Measurements from ENCODE around the gene MINDY4. TPM values are rescaled to one million over a fixed set of nuclear protein-coding genes. Genes with fewer than 3 reads are reported as not detected.
A peak's percentile ranks its signal among the peaks of the same experiment; 100 is the strongest.

The MINDY4 gene
- total RNA-seq, 6 donors from 2014 or later, result 7.7 to 43.0 (median 19.4) TPM

GRCh38 chr7:30913821-30914515 is 142.8 kb downstream of the MINDY4 start:
- peaks cover 51 to 77% (median 52%) of the 10 kb centered on the region in 4 donors for H3K4me1 ChIP-seq
- TF ChIP-seq EP300 (IDR thresholded peaks at IDR 0.05), result no peak
- TF ChIP-seq POLR2AphosphoS5 (IDR thresholded peaks at IDR 0.05), result no peak
- no peak for TF ChIP-seq POLR2A (IDR thresholded peaks at IDR 0.05)
- TF ChIP-seq, protein P1, sequence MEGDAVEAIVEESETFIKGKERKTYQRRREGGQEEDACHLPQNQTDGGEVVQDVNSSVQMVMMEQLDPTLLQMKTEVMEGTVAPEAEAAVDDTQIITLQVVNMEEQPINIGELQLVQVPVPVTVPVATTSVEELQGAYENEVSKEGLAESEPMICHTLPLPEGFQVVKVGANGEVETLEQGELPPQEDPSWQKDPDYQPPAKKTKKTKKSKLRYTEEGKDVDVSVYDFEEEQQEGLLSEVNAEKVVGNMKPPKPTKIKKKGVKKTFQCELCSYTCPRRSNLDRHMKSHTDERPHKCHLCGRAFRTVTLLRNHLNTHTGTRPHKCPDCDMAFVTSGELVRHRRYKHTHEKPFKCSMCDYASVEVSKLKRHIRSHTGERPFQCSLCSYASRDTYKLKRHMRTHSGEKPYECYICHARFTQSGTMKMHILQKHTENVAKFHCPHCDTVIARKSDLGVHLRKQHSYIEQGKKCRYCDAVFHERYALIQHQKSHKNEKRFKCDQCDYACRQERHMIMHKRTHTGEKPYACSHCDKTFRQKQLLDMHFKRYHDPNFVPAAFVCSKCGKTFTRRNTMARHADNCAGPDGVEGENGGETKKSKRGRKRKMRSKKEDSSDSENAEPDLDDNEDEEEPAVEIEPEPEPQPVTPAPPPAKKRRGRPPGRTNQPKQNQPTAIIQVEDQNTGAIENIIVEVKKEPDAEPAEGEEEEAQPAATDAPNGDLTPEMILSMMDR (IDR thresholded peaks at IDR 0.05), result no peak
- 33% methylated on average over 15 to 16 of the region's 16 CpGs for WGBS, 2 donors
- H3K4me3 ChIP-seq, result peak overlapping the region; percentile 22 to 70 (median 64)
- peak overlapping the region; percentile 76 to 89 (median 83) for H3K27ac ChIP-seq
- no peaks in the 10 kb centered on the region for H3K27me3 ChIP-seq
- peak in 1 of 2 donors; percentile 33 for DNase-seq
- no peak for ATAC-seq (ENCODE audit: low FRiP score in 2 of 2)
- no peaks in the 10 kb centered on the region for H3K9me3 ChIP-seq
- peaks cover 0 to 23% (median 3%) of the 10 kb centered on the region in 4 donors for H3K36me3 ChIP-seq

DNA sequence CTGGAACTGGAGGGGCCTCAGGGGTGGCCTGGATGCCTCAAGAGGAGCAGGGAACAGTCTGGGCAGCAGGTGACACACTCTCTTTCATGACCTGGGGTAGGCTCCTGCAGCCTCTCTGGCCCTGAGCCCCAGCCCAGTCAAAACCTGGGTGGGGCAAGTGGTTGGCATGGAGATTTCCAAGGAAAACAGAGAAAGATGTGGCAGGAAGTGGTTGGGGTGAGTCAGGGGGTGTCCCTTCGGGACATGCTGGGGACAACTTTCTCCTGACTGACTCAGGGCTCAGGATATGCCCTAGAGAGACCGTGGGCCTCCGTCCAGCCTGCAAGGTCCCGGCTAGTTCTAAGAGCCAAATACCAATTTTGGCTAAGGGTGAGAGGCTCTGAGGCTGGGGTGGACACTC is 143.4 kb downstream of the MINDY4 start:
- no peak for DNase-seq
- no peaks in the 10 kb centered on the region for H3K9me3 ChIP-seq
- ATAC-seq (ENCODE audit: low FRiP score in 2 of 2), result peak in 1 of 2 donors; percentile 40
- peaks cover 0 to 28% (median 3%) of the 10 kb centered on the region in 4 donors for H3K36me3 ChIP-seq
- H3K27ac ChIP-seq, result peak overlapping the region; percentile 76 to 89 (median 83)
- H3K27me3 ChIP-seq, result no peaks in the 10 kb centered on the region
- TF ChIP-seq POLR2A (IDR thresholded peaks at IDR 0.05) (peak in 1 of 4 donors; percentile 22), EP300 (IDR thresholded peaks at IDR 0.05) (no peak), POLR2AphosphoS5 (IDR thresholded peaks at IDR 0.05) (peak in 1 of 2 donors; percentile 62)
- WGBS, 2 donors, result 33% methylated on average over 4 of the region's 4 CpGs; no CpG with 5 or more reads in 1 of the 2 donors
- H3K4me3 ChIP-seq, result peak overlapping the region; percentile 22 to 70 (median 64)
- peaks cover 51 to 74% (median 52%) of the 10 kb centered on the region in 4 donors for H3K4me1 ChIP-seq

DNA sequence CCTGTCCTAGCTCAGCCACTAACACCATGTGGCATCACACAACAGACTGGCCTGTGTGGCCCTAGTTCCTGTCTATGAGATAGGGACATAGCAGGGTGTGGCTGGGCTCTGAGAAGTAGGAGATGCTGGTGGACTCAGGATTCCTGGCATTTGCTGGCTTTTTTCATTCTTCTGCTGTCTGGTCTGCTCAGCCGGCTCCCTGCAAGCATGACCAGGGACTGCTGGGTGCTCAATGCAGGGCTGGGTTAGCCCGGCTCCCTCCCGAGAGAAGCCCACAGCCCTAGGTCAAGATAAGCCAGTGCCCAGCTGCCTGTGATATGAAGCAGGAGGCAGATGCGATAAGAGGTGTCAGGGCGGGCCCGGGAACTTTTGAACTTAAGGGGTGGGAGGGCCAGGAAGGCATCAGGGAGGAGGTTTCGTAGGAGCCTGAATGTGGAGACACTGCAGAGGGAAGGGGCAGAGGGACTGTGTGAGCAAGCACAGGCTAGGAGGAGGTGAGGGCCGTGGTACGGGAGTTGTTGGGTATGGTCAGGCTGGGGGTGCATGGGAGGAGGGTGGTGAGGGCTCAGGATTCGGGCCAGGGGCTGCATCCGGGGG is 143.9 kb downstream of the MINDY4 start:
- no peak for DNase-seq
- Histone ChIP-seq H3K27ac (peak overlapping the region; percentile 76 to 89 (median 83)), H3K36me3 (peaks cover 0 to 30% (median 5%) of the 10 kb centered on the region in 4 donors), H3K9me3 (no peaks in the 10 kb centered on the region), H3K4me3 (peak overlapping the region; percentile 22 to 70 (median 64)), H3K27me3 (no peaks in the 10 kb centered on the region), H3K4me1 (peaks cover 51 to 74% (median 52%) of the 10 kb centered on the region in 4 donors)
- WGBS, 2 donors, result 39 to 47% methylated on average over 9 to 11 of the region's 11 CpGs
- TF ChIP-seq, protein P1 (IDR thresholded peaks at IDR 0.05), result no peak
- no peak for TF ChIP-seq POLR2A (IDR thresholded peaks at IDR 0.05)
- peak in 1 of 2 donors; percentile 25 for TF ChIP-seq POLR2AphosphoS5 (IDR thresholded peaks at IDR 0.05)
- TF ChIP-seq EP300 (IDR thresholded peaks at IDR 0.05), result peak in 1 of 4 donors; percentile 58
- ATAC-seq (ENCODE audit: low FRiP score in 2 of 2), result peak in 1 of 2 donors; percentile 2

DNA sequence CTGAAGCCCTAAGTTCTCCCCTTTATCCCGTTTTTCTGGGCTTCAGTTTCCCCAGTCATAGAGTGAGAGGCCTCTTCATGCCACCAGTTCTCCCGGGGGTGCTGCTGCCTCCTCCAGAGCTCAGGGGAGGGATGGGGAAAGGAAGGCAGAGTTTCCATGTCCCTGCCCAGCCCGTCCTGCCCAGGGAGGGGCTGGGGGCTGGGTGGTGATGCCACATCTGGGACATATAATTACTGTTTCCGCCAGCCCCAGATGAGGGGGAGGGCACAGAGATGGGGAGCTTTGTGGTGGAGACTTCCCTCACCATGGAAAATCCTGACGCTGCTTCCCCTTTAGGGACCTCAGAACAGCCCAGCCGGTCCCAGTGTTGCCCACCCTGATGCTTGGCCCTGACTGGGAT is 144.5 kb downstream of the MINDY4 start:
- TF ChIP-seq POLR2AphosphoS5 (IDR thresholded peaks at IDR 0.05), result no peak
- Histone ChIP-seq H3K27me3 (no peaks in the 10 kb centered on the region), H3K9me3 (no peaks in the 10 kb centered on the region), H3K4me3 (peak overlapping the region; percentile 15 to 70 (median 64)), H3K36me3 (peaks cover 0 to 30% (median 6%) of the 10 kb centered on the region in 4 donors), H3K4me1 (peaks cover 51 to 74% (median 52%) of the 10 kb centered on the region in 4 donors), H3K27ac (peak overlapping the region; percentile 76 to 89 (median 83))
- 58 to 75% methylated on average over 1 to 6 of the region's 6 CpGs for WGBS, 2 donors
- no peak for ATAC-seq (ENCODE audit: low FRiP score in 2 of 2)
- DNase-seq, result no peak

DNA sequence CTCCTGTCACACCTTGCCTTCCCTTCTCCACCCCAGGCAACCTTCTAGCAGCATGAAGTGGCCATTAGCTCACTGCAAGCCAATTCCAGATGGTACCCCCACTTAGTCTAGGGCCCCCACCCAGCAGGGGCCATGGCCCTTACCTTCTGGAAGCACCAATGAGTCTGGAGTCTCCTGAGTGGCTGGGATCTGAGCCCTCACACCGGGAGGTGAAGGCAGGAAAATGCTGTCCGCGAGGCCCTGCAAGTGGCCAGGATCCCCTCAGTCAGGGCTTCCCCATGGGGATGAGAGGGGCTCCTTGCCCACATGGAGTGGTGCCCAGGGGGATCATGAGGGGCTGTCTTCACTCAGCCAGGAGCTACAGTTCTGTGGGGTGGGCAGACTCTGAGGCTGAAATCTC is 145.0 kb downstream of the MINDY4 start:
- no peak for DNase-seq
- H3K36me3 ChIP-seq, result peaks cover 0 to 30% (median 6%) of the 10 kb centered on the region in 4 donors
- TF ChIP-seq, protein P1 (IDR thresholded peaks at IDR 0.05), result no peak
- TF ChIP-seq POLR2AphosphoS5 (IDR thresholded peaks at IDR 0.05), result no peak
- no peak for TF ChIP-seq POLR2A (IDR thresholded peaks at IDR 0.05)
- TF ChIP-seq EP300 (IDR thresholded peaks at IDR 0.05), result no peak
- peak overlapping the region; percentile 76 to 89 (median 83) for H3K27ac ChIP-seq
- H3K27me3 ChIP-seq, result no peaks in the 10 kb centered on the region
- ATAC-seq (ENCODE audit: low FRiP score in 2 of 2), result no peak
- H3K4me3 ChIP-seq, result peak overlapping the region; percentile 1 to 70 (median 64)
- peaks cover 51 to 74% (median 52%) of the 10 kb centered on the region in 4 donors for H3K4me1 ChIP-seq
- no peaks in the 10 kb centered on the region for H3K9me3 ChIP-seq
- 34 to 40% methylated on average over 2 to 3 of the region's 3 CpGs for WGBS, 2 donors
